GM10248 (cell line): ENCODE results near the gene ARL6IP4.

Experiments
- CTCF ChIA-PET: fragments of 300-600 bp; sonication (Branson Sonifier 250); formaldehyde crosslinking; extraction: SDS; loops from one replicate; lab custom pipeline; 2021; ENCODE audit warnings: antibody characterized with exemption; lab: Yijun Ruan, JAX
- POLR2A ChIA-PET: fragments of 350-650 bp; sonication (Branson Sonifier 250); formaldehyde crosslinking; extraction: SDS; loops from one replicate; lab custom pipeline; 2020; ENCODE audit warnings: antibody characterized with exemption; lab: Yijun Ruan, JAX
- DNase-seq: peaks from one replicate; pipeline ENCODE4 v3.0.0; 2012; ENCODE audit errors: extremely low spot score
- TF ChIP-seq, protein P1 (sequence below): IDR thresholded peaks from 2 replicates; pipeline ENCODE4 v1.5.1; 2012; ENCODE audit warnings: mild to moderate bottlenecking, low read depth; ENCODE audit errors: extremely low read depth, missing control alignments, control extremely low read depth

The ARL6IP4 gene

DNA sequence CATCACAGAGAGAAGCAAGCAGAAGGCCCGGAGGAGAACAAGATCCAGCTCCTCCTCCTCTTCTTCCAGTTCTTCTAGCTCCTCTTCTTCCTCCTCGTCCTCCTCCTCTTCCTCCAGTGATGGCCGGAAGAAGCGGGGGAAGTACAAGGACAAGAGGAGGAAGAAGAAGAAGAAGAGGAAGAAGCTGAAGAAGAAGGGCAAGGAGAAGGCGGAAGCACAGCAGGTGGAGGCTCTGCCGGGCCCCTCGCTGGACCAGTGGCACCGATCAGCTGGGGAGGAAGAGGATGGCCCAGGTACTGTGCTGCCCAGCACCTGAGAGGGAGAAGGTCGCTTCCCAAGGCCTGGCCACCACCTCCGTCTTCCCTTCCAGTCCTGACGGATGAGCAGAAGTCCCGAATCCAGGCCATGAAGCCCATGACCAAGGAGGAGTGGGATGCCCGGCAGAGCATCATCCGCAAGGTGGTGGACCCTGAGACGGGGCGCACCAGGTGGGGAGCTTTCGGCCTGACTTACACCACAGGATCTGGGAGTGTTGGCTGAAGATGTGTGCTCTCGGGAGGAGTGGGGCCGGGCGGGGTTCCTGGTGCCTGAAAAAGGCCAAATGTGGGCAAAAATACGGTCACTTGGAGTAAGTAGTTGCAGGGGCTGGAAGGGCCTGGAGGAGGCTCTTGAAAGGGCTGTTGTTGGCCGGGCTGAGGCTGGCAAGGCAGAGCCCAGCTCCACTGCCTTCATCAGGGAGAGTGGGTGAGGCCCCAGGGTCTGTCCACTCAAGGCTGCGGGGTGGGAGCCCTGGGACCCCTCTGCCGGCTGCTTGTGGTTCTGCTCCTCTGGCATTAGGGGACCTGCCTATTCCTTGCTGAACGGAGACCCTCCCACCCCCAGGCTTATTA is 1.4 kb downstream of the ARL6IP4 start:
- CTCF ChIA-PET = interaction anchor here (0.9 to 1.4 kb wide), 3 partner anchors 9 to 257 kb away, joined by 3 to 4 read pairs (median 3); no protein-coding TSS in a partner anchor
- DNase-seq = no peak
- TF ChIP-seq, protein P1, sequence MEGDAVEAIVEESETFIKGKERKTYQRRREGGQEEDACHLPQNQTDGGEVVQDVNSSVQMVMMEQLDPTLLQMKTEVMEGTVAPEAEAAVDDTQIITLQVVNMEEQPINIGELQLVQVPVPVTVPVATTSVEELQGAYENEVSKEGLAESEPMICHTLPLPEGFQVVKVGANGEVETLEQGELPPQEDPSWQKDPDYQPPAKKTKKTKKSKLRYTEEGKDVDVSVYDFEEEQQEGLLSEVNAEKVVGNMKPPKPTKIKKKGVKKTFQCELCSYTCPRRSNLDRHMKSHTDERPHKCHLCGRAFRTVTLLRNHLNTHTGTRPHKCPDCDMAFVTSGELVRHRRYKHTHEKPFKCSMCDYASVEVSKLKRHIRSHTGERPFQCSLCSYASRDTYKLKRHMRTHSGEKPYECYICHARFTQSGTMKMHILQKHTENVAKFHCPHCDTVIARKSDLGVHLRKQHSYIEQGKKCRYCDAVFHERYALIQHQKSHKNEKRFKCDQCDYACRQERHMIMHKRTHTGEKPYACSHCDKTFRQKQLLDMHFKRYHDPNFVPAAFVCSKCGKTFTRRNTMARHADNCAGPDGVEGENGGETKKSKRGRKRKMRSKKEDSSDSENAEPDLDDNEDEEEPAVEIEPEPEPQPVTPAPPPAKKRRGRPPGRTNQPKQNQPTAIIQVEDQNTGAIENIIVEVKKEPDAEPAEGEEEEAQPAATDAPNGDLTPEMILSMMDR = no peak
- POLR2A ChIA-PET = interaction anchor here (1.2 kb wide), 1 partner anchor 9 kb away, joined by 3 read pairs; no protein-coding TSS in a partner anchor

DNA sequence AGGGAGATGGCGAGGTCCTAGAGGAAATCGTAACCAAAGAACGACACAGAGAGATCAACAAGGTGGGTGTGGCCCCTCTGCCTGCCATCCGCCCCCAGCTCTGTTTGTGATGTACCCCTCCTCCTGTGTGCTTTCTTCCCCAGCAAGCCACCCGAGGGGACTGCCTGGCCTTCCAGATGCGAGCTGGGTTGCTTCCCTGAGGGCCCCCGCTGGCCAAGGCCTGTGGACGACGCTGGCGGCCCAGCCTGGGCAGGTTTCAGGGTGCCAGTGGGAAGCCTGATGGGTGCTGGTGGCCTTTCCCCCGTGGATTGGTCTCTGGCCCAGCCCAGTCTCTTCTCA is 2.0 kb downstream of the ARL6IP4 start:
- TF ChIP-seq, protein P1 = no peak
- ChIA-PET CTCF (interaction anchor here (1.1 to 1.2 kb wide), 2 partner anchors 188 to 256 kb away, joined by 3 read pairs; no protein-coding TSS in a partner anchor), POLR2A (no interaction called here)
- no peak for DNase-seq

DNA sequence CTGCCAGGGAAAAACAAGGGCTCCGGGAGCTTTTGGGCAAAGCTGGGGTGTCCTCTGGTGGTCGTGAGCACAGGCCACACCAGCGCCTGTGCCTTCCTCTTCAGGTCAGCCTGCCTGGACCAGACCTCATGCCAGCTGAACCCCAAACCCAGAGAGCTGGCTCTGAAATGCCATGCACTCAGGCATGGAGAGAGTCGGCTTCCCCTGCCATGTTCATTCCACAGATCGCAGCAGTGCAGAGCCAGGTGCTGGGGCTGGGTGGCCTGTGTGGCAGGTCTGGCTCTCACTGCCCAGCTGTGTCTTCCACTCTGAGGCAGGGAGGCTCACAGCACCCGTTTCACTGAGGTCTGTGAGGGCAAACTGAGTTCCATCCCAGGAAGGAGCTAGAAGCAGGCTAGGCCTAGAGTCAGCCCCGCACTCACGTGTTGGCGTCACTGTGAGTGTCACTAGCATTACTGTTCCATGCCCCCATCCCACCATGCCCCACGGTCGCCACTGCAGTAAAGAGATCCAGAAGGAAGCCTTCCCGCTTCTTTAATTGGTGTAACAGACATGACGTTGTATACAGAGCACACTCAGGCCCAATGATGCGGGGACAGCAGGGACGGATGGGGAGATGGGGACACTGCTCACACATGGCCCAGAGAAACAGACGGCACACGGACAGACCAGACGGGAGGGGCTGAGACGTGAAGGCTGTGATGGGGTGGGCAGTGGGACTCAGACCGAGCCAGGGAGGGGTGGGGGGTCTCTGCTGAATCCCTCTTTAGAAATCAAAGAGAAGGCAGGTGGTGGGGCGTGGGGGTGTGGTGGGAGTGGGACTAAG is 2.7 kb downstream of the ARL6IP4 start:
- ChIA-PET POLR2A (no interaction called here), CTCF (interaction anchor here (1.1 to 1.2 kb wide), 2 partner anchors 189 to 255 kb away, joined by 3 read pairs; no protein-coding TSS in a partner anchor)
- TF ChIP-seq, protein P1 = no peak
- no peak for DNase-seq

DNA sequence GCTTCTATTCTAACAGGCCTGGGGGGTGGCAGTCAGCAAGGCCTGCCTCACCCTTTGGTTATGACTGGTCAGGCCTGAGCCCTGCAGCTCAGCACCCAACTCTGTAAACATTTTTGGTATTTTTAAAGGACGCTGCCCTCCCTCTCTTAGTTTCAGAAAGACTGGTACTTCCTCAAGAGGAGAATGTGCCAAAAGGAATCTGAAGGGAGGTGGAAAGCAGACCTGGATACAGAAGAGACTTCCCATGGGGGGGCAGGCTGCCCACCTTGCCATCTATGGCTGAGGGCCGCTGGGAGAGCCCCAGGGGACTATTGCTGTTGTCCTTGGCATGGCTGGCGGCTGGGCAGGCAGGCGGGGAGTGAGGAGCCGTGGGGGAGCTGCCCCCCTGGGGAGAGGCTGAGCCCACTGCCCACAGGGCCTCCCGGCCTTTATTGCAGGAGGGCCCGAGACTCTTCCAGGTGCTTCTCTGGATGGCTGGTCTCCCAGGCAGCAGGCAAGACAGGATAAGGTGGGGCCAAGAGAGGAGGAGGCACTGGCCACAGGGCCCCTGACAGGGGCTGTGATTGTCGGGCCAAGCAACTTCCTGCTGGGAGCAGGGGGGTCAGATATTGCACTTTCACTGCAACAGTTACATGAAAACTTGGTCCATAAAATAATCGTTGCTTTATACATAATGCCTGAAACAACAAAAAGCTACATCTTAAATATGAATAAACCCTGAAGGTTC is 3.5 kb downstream of the ARL6IP4 start:
- TF ChIP-seq, protein P1 = no peak
- ChIA-PET POLR2A (no interaction called here), CTCF (interaction anchor here (1.0 to 1.2 kb wide), 2 partner anchors 8 to 190 kb away, joined by 3 read pairs; no protein-coding TSS in a partner anchor)
- DNase-seq = no peak

DNA sequence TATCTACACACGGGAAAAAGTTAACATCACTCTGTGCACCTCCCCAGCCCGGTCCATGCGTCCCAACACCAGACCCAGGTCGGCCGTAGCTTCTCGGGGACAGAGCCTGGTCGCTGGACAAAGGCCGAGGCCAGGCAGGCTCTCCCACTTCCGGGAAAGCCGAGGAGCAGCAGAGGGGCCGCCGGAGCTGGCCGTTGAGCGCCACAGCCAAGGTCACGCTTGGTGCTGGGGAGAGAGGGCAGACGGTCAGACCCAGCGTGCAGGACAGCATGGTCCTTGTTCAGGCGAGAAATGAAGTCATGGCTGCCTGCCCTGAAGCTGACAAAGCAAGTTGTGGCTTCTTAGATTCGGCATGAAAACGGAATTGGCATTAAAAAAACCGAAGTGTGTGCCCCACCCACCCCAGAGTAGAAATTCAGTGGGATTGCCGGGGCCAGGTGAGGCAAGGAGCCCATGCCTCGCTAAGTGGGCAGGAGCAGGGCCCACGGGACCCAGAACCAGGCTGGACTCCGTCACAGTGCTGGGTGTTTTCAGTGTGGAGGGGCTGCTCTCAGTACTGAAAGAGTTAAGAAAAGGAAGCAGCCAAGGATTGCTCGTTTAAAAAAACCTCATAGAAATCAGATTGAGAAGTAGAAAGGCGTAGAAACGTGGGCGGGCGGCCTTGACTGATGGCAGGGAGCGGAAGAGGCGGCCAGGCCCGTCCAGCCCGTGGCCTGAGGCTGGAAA is 4.3 kb downstream of the ARL6IP4 start:
- DNase-seq = no peak
- TF ChIP-seq, protein P1 = no peak
- POLR2A ChIA-PET = no interaction called here
- CTCF ChIA-PET = interaction anchor here (1.0 kb wide), 1 partner anchor 9 kb away, joined by 3 read pairs; no protein-coding TSS in a partner anchor
